H9 (cell line): ENCODE measurements around the gene PLK3. TPM values are rescaled to one million over a fixed set of nuclear protein-coding genes. Genes with fewer than 3 reads are reported as not detected.

ENCODE experiments used
- DNase-seq: peaks from one replicate; pipeline ENCODE4 v3.0.0-alpha.2; 2017
- H2AFZ ChIP-seq: one replicate; pipeline ENCODE4 v1.6.1; 2013; ENCODE audit warnings: mild to moderate bottlenecking, low read length, control low read depth, moderate library complexity
- H2AK5ac ChIP-seq: 2 replicates; pipeline ENCODE4 v1.6.1; 2013; ENCODE audit warnings: low read length, control low read depth, mixed read lengths; ENCODE audit not compliant: insufficient read length
- H2BK120ac ChIP-seq: one replicate; pipeline ENCODE4 v1.6.1; 2013; ENCODE audit warnings: low read depth, mild to moderate bottlenecking, low read length, control low read depth, inconsistent platforms; ENCODE audit not compliant: poor library complexity, severe bottlenecking
- H2BK12ac ChIP-seq: 2 replicates; pipeline ENCODE4 v1.6.1; 2013; ENCODE audit warnings: low read length, control low read depth, mixed read lengths, low read depth; ENCODE audit not compliant: insufficient read length
- H2BK15ac ChIP-seq: 2 replicates; pipeline ENCODE4 v1.6.1; 2013; ENCODE audit warnings: low read depth, low read length, control low read depth
- H2BK20ac ChIP-seq: one replicate; pipeline ENCODE4 v1.6.1; 2013; ENCODE audit warnings: low read depth, mild to moderate bottlenecking, low read length, control low read depth, inconsistent platforms; ENCODE audit not compliant: poor library complexity, severe bottlenecking
- H2BK5ac ChIP-seq: 2 replicates; pipeline ENCODE4 v1.6.1; 2013; ENCODE audit warnings: low read length, control low read depth, mixed read lengths; ENCODE audit not compliant: insufficient read length
- H3K14ac ChIP-seq: 2 replicates; pipeline ENCODE4 v1.6.1; 2013; ENCODE audit warnings: low read length, control low read depth; ENCODE audit not compliant: insufficient read depth
- H3K18ac ChIP-seq: 2 replicates; pipeline ENCODE4 v1.6.1; 2013; ENCODE audit warnings: low read depth, mild to moderate bottlenecking, mixed read lengths, low read length, control low read depth; ENCODE audit not compliant: insufficient read length
- H3K23ac ChIP-seq: 2 replicates; pipeline ENCODE4 v1.6.1; 2013; ENCODE audit warnings: low read length, control low read depth, mixed read lengths, low read depth; ENCODE audit not compliant: insufficient read length
- H3K23me2 ChIP-seq: 2 replicates; pipeline ENCODE4 v1.6.1; 2013; ENCODE audit warnings: low read depth, mild to moderate bottlenecking, mixed read lengths, low read length, control low read depth; ENCODE audit not compliant: insufficient read length, poor library complexity, severe bottlenecking
- H3K27ac ChIP-seq: 2 replicates; pipeline ENCODE4 v1.5.1; 2013; ENCODE audit warnings: low read length, control low read depth, mixed read lengths, low read depth; ENCODE audit not compliant: insufficient read length
- H3K27me3 ChIP-seq: 2 replicates; pipeline ENCODE4 v1.6.1; 2013; ENCODE audit warnings: low read length, control low read depth, inconsistent platforms; ENCODE audit not compliant: insufficient read depth
- H3K4ac ChIP-seq: 2 replicates; pipeline ENCODE4 v1.6.1; 2013; ENCODE audit warnings: low read depth, mild to moderate bottlenecking, control low read depth, inconsistent platforms, low read length, moderate library complexity
- H3K4me1 ChIP-seq: 2 replicates; pipeline ENCODE4 v1.6.1; 2013; ENCODE audit warnings: low read length, control low read depth, inconsistent platforms; ENCODE audit not compliant: insufficient read depth
- H3K4me2 ChIP-seq: 2 replicates; pipeline ENCODE4 v1.6.1; 2013; ENCODE audit warnings: low read length, control low read depth, mixed read lengths; ENCODE audit not compliant: insufficient read length, insufficient read depth
- H3K56ac ChIP-seq: 2 replicates; pipeline ENCODE4 v1.6.1; 2013; ENCODE audit warnings: low read depth, mild to moderate bottlenecking, mixed read lengths, low read length, control low read depth; ENCODE audit not compliant: insufficient read length
- H3K79me1 ChIP-seq: 2 replicates; pipeline ENCODE4 v1.6.1; 2013; ENCODE audit warnings: low read depth, mild to moderate bottlenecking, moderate library complexity, low read length, control low read depth, inconsistent platforms; ENCODE audit not compliant: insufficient read depth, poor library complexity, severe bottlenecking
- H3K79me2 ChIP-seq: 2 replicates; pipeline ENCODE4 v1.6.1; 2013; ENCODE audit warnings: low read length, control low read depth, inconsistent platforms; ENCODE audit not compliant: insufficient read depth
- H3K9ac ChIP-seq: 2 replicates; pipeline ENCODE4 v1.6.1; 2013; ENCODE audit warnings: low read length, control low read depth, mixed read lengths; ENCODE audit not compliant: insufficient read length; ENCODE audit errors: extremely low read depth
- H3K9me3 ChIP-seq: one replicate; pipeline ENCODE4 v1.6.1; 2013; ENCODE audit warnings: low read depth, low read length, inconsistent platforms; ENCODE audit not compliant: control insufficient read depth
- H3T11ph ChIP-seq: one replicate; pipeline ENCODE4 v1.6.1; 2013; ENCODE audit warnings: mild to moderate bottlenecking, low read length, control low read depth, inconsistent platforms
- H4K20me1 ChIP-seq: one replicate; pipeline ENCODE4 v1.6.1; 2013; ENCODE audit not compliant: control insufficient read depth, insufficient read length, insufficient read depth
- H4K5ac ChIP-seq: 2 replicates; pipeline ENCODE4 v1.6.1; 2013; ENCODE audit warnings: low read depth, mild to moderate bottlenecking, mixed read lengths, low read length, control low read depth; ENCODE audit not compliant: insufficient read length
- H4K8ac ChIP-seq: replicated peaks from 2 replicates; pipeline ENCODE4 v1.6.1; 2013; ENCODE audit warnings: low read length, control low read depth, mixed read lengths, low read depth; ENCODE audit not compliant: insufficient read length
- H4K91ac ChIP-seq: 2 replicates; pipeline ENCODE4 v1.6.1; 2013; ENCODE audit warnings: low read depth, mild to moderate bottlenecking, moderate library complexity, mixed read lengths, low read length, control low read depth; ENCODE audit not compliant: insufficient read length
- H3K27ac Mint-ChIP-seq, 3 experiments: 2 replicates in 2 of 3; 3 replicates in 1 of 3; pipeline ENCODE4 v1.8.0; 2020 to 2021; ENCODE audit warnings: mixed read lengths in 3 of 3, mild to moderate bottlenecking in 1 of 3, moderate library complexity in 1 of 3
- H3K27me3 Mint-ChIP-seq: 2 replicates; pipeline ENCODE4 v1.8.0; 2021; ENCODE audit warnings: low read depth, mild to moderate bottlenecking, moderate library complexity, mixed read lengths
- H3K36me3 Mint-ChIP-seq, 3 experiments: 2 replicates in 2 of 3; 3 replicates in 1 of 3; pipeline ENCODE4 v1.8.0; 2020 to 2021; ENCODE audit warnings: low read depth in 3 of 3, mixed read lengths in 3 of 3; ENCODE audit not compliant: insufficient read depth in 1 of 3
- H3K4me1 Mint-ChIP-seq, 2 experiments: 2 replicates each; pipeline ENCODE4 v1.8.0; 2020; ENCODE audit warnings: mixed read lengths in 2 of 2
- H3K4me3 Mint-ChIP-seq, 2 experiments: 2 replicates in 1 of 2; 3 replicates in 1 of 2; pipeline ENCODE4 v1.8.0; 2020 to 2021; ENCODE audit warnings: mild to moderate bottlenecking in 2 of 2, mixed read lengths in 2 of 2, moderate library complexity in 1 of 2
- H3K9me3 Mint-ChIP-seq, 2 experiments: 2 replicates in 1 of 2; 3 replicates in 1 of 2; pipeline ENCODE4 v1.8.0; 2020; ENCODE audit warnings: mild to moderate bottlenecking in 2 of 2, mixed read lengths in 2 of 2, moderate library complexity in 1 of 2
- CTCF ChIP-seq: fragments of 200-600 bp; sonication (generic); conservative IDR thresholded peaks from 3 replicates; pipeline ENCODE4 v1.8.0; 2021; ENCODE audit warnings: antibody characterized with exemption, mild to moderate bottlenecking
- WGBS: extraction: QIAGEN DNeasy Blood & Tissue Kit; methylation state at CpG from one replicate; pipeline ENCODE4 v1.1.7; 2013; ENCODE audit warnings: missing lambda C conversion rate, low lambda C conversion rate, mixed read lengths; ENCODE audit not compliant: insufficient read length; ENCODE audit errors: extremely low coverage; 5-methylcytosine and 5-hydroxymethylcytosine counted together
- total RNA-seq: library from RNA; stranded (reverse); gene quantifications from 2 replicates; pipeline ENCODE4 v1.2.1, GENCODE V29; 2021

PLK3 gene
- total RNA-seq, 1 experiment from 2014 or later: 14.7 TPM

GRCh38 chr1:44819196-44819607 lies 19.0 kb downstream of the PLK3 start:
- Mint-ChIP-seq H3K4me3 (peak overlapping the region; percentile 75 to 78), H3K36me3 (peaks cover 0 to 5% (median 2%) of the 10 kb centered on the region in 3 experiments; a peak in 2 of 7 replicates), H3K27ac (peak overlapping the region; percentile 100), H3K9me3 (no peaks in the 10 kb centered on the region; a peak in 1 of 5 replicates), H3K4me1 (peaks cover 24 to 29% of the 10 kb centered on the region in 2 experiments), H3K27me3 (no peaks in the 10 kb centered on the region)
- Histone ChIP-seq H3K18ac (peak overlapping the region; percentile 0), H3K56ac (no peak overlapping the region), H3K4me1 (no peaks in the 10 kb centered on the region; the same call in 1 of the 2 replicates), H3K9me3 (no peaks in the 10 kb centered on the region), H3K23me2 (peaks cover 8% of the 10 kb centered on the region), H3K4me2 (peak overlapping the region; percentile 61), H3K27ac (peak overlapping the region; percentile 56), H2BK120ac (no peak overlapping the region), H2AK5ac (no peak overlapping the region), H3K4ac (no peak overlapping the region), H4K20me1 (no peaks in the 10 kb centered on the region), H3K9ac (peak overlapping the region; percentile 49), H3K23ac (no peak overlapping the region), H3K14ac (no peak overlapping the region), H2AFZ (no peak overlapping the region), H4K5ac (no peak overlapping the region), H3K27me3 (no peaks in the 10 kb centered on the region), H2BK15ac (no peak overlapping the region), H3T11ph (no peak overlapping the region), H3K79me2 (no peaks in the 10 kb centered on the region), H4K91ac (no peak overlapping the region), H2BK12ac (no peak overlapping the region), H2BK20ac (no peak overlapping the region), H2BK5ac (no peak overlapping the region), H4K8ac (no peak overlapping the region), H3K79me1 (no peaks in the 10 kb centered on the region)
- no CpG with 5 or more reads among the region's 13 CpGs for WGBS
- TF ChIP-seq CTCF: no peak
- DNase-seq: peak; percentile 43
